ENCODE data around the gene AGRN.
A peak's percentile ranks its signal among the peaks of the same experiment; 100 is the strongest.

AGRN gene

DNA sequence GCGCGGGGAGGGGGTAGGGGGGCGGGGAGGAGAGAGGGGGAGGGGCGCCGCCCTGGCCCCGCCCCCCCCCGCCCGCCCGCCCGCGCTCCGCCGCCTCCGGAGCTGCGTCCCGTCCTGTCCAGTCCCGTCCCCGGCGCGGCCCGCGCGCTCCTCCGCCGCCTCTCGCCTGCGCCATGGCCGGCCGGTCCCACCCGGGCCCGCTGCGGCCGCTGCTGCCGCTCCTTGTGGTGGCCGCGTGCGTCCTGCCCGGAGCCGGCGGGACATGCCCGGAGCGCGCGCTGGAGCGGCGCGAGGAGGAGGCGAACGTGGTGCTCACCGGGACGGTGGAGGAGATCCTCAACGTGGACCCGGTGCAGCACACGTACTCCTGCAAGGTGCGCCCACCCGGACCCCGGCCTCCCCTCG lies at the start of gene AGRN:
AGRN (plus strand) TSS at position 121 of the 405 bp plus-strand sequence; CDS start at position 174, 53 bp downstream.
- Histone ChIP-seq H3K27ac (ENCODE audit: low read length) (no peak within 1 kb of the TSS), H3K9me3 (ENCODE audit: control insufficient read depth in 1 of 2, low read length in 2 of 2) (no peaks in the 10 kb centered on the region), H3K4me3 (ENCODE audit: low read depth in 1 of 2, low read length in 2 of 2) (peak within 1 kb of the TSS in 1 of 2 donors; percentile 64)

DNA sequence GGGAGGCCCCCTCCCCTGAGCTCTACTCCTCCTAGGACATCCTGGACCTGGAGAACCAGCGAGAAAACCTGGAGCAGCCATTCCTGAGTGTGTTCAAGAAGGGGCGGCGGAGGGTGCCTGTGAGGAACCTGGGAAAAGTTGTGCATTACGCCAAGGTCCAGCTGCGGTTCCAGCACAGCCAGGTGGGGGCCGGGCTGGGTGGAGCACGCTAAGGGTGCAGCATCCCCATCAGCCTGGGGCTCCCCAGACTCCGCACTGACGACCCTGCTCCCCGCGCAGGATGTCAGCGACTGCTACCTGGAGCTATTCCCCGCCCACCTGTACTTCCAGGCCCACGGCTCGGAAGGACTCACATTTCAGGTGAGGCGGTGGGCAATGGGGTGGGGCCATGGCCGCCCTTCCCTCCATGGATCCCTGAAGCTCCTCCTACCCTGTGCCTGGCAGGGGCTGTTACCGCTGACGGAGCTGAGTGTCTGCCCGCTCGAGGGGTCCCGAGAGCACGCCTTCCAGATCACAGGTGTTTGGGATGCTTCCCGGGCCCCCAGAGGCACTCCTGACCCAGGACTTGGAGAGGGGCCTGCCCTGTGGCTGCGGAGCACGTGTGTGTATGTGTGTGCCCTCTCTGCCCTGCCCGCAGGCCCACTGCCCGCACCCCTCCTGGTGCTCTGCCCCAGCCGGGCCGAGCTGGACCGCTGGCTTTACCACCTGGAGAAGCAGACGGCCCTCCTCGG lies 49.5 kb upstream of the AGRN start:
- peaks cover 0 to 14% of the 10 kb centered on the region in 2 donors for H3K4me1 ChIP-seq (ENCODE audit: control insufficient read depth in 1 of 2, insufficient read depth in 2 of 2, low read length in 2 of 2)
- H3K27ac ChIP-seq (ENCODE audit: low read length), result no peak overlapping the region
- H3K27me3 ChIP-seq (ENCODE audit: low read depth, low read length), result peaks cover 29% of the 10 kb centered on the region
- no peaks in the 10 kb centered on the region for H3K36me3 ChIP-seq (ENCODE audit: control insufficient read depth in 1 of 2, insufficient read depth in 2 of 2, low read length in 2 of 2)
- no peaks in the 10 kb centered on the region for H3K9me3 ChIP-seq (ENCODE audit: control insufficient read depth in 1 of 2, low read length in 2 of 2)
- no peak overlapping the region for H3K4me3 ChIP-seq (ENCODE audit: low read depth in 1 of 2, low read length in 2 of 2)

More for the DNA sequence above, at the start of gene AGRN:
- no peaks in the 10 kb centered on the region for H3K27me3 ChIP-seq (ENCODE audit: low read depth, low read length)
- peaks cover 0 to 32% of the 10 kb centered on the region in 2 donors for H3K4me1 ChIP-seq (ENCODE audit: control insufficient read depth in 1 of 2, insufficient read depth in 2 of 2, low read length in 2 of 2)
- no peaks in the 10 kb centered on the region for H3K36me3 ChIP-seq (ENCODE audit: control insufficient read depth in 1 of 2, insufficient read depth in 2 of 2, low read length in 2 of 2)

DNA sequence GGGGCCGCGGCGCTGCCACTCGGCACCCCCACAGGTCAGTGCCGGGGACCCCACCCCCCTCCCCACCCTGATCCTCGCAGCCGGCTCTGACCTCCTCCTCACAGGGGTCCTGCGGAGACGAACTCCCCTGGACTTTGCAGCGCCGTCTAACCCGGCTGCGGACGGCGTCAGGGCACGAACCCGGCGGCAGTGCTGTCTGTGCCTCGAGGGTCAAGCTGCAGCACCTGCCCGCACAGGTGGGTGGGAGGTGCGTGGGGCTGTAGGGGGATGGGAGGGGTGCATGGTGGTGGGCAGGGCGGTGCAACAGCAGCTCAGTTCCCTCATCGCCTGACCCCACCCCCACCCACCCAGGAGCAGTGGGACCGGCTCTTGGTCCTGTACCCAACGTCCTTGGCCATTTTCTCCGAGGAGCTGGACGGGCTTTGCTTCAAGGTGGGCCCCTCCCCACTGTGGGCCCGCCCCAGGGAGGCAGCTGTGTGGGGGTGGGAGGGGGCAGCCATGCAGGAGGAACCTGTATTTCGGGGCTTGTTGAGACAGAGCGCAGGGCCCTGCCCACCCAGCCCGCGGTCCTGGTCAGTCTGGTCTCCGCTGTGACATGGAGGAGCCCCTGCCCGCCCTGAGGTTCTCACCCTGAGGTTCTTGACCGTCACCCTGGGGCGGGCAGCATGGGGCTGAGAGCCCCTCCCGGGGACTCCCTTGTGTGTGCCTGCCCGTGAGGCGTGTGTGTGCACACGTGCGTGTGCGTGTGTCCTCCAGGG lies 48.8 kb upstream of the AGRN start:
- Histone ChIP-seq H3K27ac (ENCODE audit: low read length) (no peak overlapping the region), H3K27me3 (ENCODE audit: low read depth, low read length) (peaks cover 29% of the 10 kb centered on the region), H3K4me3 (ENCODE audit: low read depth in 1 of 2, low read length in 2 of 2) (no peak overlapping the region), H3K4me1 (ENCODE audit: control insufficient read depth in 1 of 2, insufficient read depth in 2 of 2, low read length in 2 of 2) (peaks cover 0 to 16% of the 10 kb centered on the region in 2 donors), H3K36me3 (ENCODE audit: control insufficient read depth in 1 of 2, insufficient read depth in 2 of 2, low read length in 2 of 2) (no peaks in the 10 kb centered on the region), H3K9me3 (ENCODE audit: control insufficient read depth in 1 of 2, low read length in 2 of 2) (no peaks in the 10 kb centered on the region)

DNA sequence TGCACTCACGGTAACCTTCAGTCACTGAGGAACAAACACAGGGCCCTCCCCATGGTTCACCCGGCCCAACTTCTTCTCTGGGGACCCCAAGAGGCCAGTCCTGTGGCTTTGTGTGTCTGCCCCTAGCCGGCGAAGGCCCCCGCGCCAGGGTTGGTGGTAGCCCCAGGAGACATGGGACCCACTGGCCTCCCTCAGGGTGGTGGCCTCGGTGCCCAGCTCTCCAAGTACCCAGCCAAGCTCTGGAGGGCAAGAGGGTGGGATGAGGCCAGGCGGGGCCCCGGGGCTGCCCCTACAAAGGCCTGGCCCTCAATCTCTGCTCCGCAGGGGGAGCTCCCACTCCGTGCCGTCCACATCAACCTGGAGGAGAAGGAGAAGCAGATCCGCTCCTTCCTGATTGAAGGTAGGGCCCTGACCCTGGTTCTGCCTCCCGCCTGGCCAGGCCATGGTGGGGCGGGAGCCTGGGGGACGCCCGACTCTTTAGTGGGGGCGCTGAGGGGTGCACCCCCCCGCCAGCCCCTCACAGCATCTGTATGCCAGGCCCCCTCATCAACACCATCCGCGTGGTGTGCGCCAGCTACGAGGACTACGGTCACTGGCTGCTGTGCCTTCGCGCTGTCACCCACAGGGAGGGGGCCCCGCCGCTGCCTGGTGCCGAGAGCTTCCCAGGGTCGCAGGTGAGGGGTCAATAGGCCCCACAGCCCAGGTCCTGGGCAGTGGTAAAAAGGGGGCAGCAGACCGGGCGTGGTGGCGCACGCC lies 48.0 kb upstream of the AGRN start:
- Histone ChIP-seq H3K4me1 (ENCODE audit: control insufficient read depth in 1 of 2, insufficient read depth in 2 of 2, low read length in 2 of 2) (peaks cover 0 to 14% of the 10 kb centered on the region in 2 donors), H3K9me3 (ENCODE audit: control insufficient read depth in 1 of 2, low read length in 2 of 2) (no peaks in the 10 kb centered on the region), H3K27me3 (ENCODE audit: low read depth, low read length) (peaks cover 29% of the 10 kb centered on the region), H3K27ac (ENCODE audit: low read length) (no peak overlapping the region), H3K36me3 (ENCODE audit: control insufficient read depth in 1 of 2, insufficient read depth in 2 of 2, low read length in 2 of 2) (no peaks in the 10 kb centered on the region), H3K4me3 (ENCODE audit: low read depth in 1 of 2, low read length in 2 of 2) (no peak overlapping the region)

DNA sequence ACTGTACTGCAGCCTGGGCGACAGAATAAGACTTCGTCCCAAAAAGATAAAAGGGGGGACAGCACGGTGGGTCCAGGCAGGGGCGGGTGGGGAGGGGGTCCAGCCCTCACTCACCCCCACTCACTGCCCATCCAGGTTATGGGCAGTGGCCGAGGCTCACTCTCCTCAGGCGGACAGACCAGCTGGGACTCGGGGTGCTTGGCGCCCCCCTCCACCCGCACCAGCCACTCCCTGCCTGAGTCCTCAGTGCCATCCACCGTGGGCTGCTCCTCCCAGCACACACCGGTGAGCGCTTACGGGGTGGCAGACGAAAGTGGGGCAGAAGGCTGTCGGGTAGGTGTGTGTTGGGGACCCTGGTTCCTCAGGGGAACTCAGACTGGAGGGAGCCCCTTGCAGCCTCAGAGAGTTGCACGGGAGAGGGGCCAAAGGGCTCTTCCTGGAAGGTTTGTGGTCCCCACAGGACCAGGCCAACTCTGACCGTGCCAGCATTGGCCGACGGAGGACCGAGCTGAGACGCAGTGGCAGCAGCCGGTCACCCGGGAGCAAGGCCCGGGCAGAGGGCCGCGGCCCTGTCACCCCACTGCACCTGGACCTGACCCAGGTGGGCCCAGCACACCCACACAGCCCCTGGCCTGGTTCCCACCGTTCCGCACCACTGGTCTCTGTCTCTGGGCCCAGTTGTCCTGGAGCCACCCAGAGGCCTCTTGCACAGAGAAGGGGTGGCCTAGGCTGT lies 47.0 kb upstream of the AGRN start:
- Histone ChIP-seq H3K4me1 (ENCODE audit: control insufficient read depth in 1 of 2, insufficient read depth in 2 of 2, low read length in 2 of 2) (peaks cover 0 to 7% of the 10 kb centered on the region in 2 donors), H3K9me3 (ENCODE audit: control insufficient read depth in 1 of 2, low read length in 2 of 2) (no peaks in the 10 kb centered on the region), H3K36me3 (ENCODE audit: control insufficient read depth in 1 of 2, insufficient read depth in 2 of 2, low read length in 2 of 2) (no peaks in the 10 kb centered on the region), H3K27ac (ENCODE audit: low read length) (no peak overlapping the region), H3K27me3 (ENCODE audit: low read depth, low read length) (peaks cover 24% of the 10 kb centered on the region), H3K4me3 (ENCODE audit: low read depth in 1 of 2, low read length in 2 of 2) (no peak overlapping the region)

DNA sequence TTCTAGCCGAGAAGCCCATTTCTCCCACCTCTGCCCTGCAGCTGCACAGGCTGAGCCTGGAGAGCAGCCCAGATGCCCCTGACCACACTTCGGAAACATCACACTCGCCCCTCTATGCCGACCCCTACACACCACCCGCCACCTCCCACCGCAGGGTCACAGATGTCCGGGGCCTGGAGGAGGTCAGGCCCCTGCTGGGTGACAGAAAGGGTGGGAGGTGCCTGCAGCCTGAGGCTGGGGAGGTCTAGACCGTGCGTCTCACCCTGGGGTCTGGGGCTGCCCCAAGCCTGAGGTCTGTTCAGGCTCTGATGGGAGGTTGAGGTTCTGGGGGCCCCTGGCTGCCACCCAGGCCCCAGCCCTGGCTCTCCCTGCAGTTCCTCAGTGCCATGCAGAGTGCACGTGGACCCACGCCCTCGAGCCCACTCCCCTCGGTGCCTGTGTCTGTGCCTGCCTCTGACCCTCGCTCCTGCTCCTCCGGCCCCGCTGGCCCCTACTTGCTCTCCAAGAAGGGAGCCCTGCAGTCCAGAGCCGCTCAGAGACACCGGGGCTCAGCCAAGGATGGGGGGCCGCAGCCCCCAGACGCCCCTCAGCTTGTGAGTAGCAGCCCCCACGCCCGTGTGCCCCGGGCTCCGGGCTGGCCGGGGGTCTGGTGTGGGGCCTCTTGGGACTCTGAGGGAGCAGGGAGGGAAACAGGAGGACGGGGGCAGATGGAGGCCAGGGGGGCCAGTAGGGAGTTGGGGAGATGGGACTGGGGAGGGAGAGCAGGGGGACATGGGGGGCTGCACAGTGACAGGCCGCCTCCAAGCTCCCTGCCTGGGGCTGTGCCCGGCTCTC lies 46.2 kb upstream of the AGRN start:
- H3K27me3 ChIP-seq (ENCODE audit: low read depth, low read length), result peaks cover 17% of the 10 kb centered on the region

DNA sequence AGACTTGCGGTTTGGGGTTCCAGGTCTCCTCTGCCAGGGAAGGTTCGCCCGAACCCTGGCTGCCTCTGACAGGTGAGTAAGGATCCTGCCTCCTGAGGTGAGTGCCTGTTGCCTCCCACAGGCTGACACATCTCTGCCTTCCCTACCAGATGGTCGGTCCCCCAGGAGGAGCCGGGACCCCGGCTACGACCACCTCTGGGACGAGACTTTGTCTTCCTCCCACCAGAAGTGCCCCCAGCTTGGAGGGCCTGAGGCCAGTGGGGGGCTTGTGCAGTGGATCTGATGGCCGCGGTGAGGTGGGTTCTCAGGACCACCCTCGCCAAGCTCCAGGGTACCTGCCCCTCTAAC lies 45.7 kb upstream of the AGRN start:
- no peak overlapping the region for H3K27ac ChIP-seq (ENCODE audit: low read length)
- no peaks in the 10 kb centered on the region for H3K36me3 ChIP-seq (ENCODE audit: control insufficient read depth in 1 of 2, insufficient read depth in 2 of 2, low read length in 2 of 2)
- peaks cover 11% of the 10 kb centered on the region for H3K27me3 ChIP-seq (ENCODE audit: low read depth, low read length)
- H3K4me1 ChIP-seq (ENCODE audit: control insufficient read depth in 1 of 2, insufficient read depth in 2 of 2, low read length in 2 of 2), result peaks cover 0 to 7% of the 10 kb centered on the region in 2 donors
- no peaks in the 10 kb centered on the region for H3K9me3 ChIP-seq (ENCODE audit: control insufficient read depth in 1 of 2, low read length in 2 of 2)
- no peak overlapping the region for H3K4me3 ChIP-seq (ENCODE audit: low read depth in 1 of 2, low read length in 2 of 2)

More for the DNA sequence above, 46.2 kb upstream of the AGRN start:
- Histone ChIP-seq H3K27ac (ENCODE audit: low read length) (no peak overlapping the region), H3K9me3 (ENCODE audit: control insufficient read depth in 1 of 2, low read length in 2 of 2) (no peaks in the 10 kb centered on the region), H3K4me3 (ENCODE audit: low read depth in 1 of 2, low read length in 2 of 2) (no peak overlapping the region), H3K36me3 (ENCODE audit: control insufficient read depth in 1 of 2, insufficient read depth in 2 of 2, low read length in 2 of 2) (no peaks in the 10 kb centered on the region), H3K4me1 (ENCODE audit: control insufficient read depth in 1 of 2, insufficient read depth in 2 of 2, low read length in 2 of 2) (peaks cover 0 to 7% of the 10 kb centered on the region in 2 donors)

DNA sequence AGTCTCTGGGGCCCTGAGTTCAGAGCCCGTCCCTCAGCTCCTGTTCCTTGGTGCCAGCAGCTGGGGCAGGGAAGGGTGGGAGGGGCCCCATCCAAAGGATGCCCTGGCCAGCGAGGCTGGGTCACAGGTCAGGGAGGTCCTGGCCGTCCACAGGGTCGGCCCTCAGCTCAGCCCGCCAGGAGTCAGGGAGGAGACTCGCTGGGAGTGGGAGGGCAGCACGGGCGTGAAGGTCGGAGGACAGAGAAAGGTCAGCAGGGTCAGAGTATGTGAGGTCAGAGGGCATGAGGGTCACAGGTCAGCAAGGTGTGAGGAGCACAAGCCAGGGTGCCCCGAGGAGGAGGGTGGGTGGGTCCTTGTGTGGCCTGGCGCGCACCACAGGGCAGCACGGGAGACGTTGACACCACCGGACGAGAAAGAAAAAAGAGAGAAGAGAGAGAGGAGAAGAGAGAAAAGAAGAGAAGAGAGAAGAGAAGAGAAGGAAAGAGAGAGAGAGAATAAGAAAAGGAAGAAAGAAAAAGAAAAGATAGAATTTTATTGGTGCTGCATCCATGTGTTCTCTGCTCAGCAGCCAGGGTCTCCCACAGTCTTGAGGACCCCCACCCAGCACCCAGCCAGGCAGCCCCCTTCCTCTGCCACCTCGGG lies 45.1 kb upstream of the AGRN start:
- H3K27me3 ChIP-seq (ENCODE audit: low read depth, low read length), result peaks cover 11% of the 10 kb centered on the region
- peaks cover 0 to 7% of the 10 kb centered on the region in 2 donors for H3K4me1 ChIP-seq (ENCODE audit: control insufficient read depth in 1 of 2, insufficient read depth in 2 of 2, low read length in 2 of 2)
- no peaks in the 10 kb centered on the region for H3K9me3 ChIP-seq (ENCODE audit: control insufficient read depth in 1 of 2, low read length in 2 of 2)
- no peak overlapping the region for H3K27ac ChIP-seq (ENCODE audit: low read length)
- H3K4me3 ChIP-seq (ENCODE audit: low read depth in 1 of 2, low read length in 2 of 2), result no peak overlapping the region
- H3K36me3 ChIP-seq (ENCODE audit: control insufficient read depth in 1 of 2, insufficient read depth in 2 of 2, low read length in 2 of 2), result no peaks in the 10 kb centered on the region

DNA sequence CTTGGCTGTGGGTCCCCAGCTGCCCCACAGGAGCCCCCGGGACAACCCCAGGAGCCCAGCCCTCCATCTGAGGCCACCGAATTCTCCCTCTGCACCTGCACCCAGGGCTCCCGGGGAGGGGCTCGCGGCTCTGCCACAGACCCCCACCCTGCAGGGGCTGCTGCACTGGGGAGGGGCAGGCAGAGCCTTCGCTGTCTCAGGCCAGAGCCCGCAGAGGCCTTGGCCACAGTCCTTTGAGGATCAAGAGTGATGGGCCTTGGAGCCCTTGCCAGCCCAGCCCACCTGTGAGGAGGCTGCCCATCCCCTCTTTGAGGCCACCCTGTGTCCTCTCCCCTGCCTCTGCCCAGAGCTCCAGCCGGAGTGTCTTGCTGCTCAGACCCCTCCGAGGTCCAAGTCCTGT lies 44.6 kb upstream of the AGRN start:
- H3K27ac ChIP-seq (ENCODE audit: low read length), result no peak overlapping the region
- H3K4me3 ChIP-seq (ENCODE audit: low read depth in 1 of 2, low read length in 2 of 2), result no peak overlapping the region
- H3K4me1 ChIP-seq (ENCODE audit: control insufficient read depth in 1 of 2, insufficient read depth in 2 of 2, low read length in 2 of 2), result peaks cover 0 to 7% of the 10 kb centered on the region in 2 donors
- peaks cover 6% of the 10 kb centered on the region for H3K27me3 ChIP-seq (ENCODE audit: low read depth, low read length)
- H3K9me3 ChIP-seq (ENCODE audit: control insufficient read depth in 1 of 2, low read length in 2 of 2), result no peaks in the 10 kb centered on the region
- H3K36me3 ChIP-seq (ENCODE audit: control insufficient read depth in 1 of 2, insufficient read depth in 2 of 2, low read length in 2 of 2), result no peaks in the 10 kb centered on the region
